ENCODE data around the gene CHN2.

GRCh38 chr7:29179115-29179514 lies 15.5 kb upstream of the CHN2 start:
- TF ChIP-seq STAT6 (CRISPR knock-in tag; conservative IDR thresholded peaks at IDR 0.05; ENCODE audit: low read depth) (no peak), E2F1 (CRISPR knock-in tag; IDR thresholded peaks at IDR 0.05) (no peak), CTCF (IDR thresholded peaks at IDR 0.05) (no peak), ZNF512 (CRISPR knock-in tag; IDR thresholded peaks at IDR 0.05; ENCODE audit: borderline replicate concordance) (no peak), RELA (CRISPR knock-in tag; IDR thresholded peaks at IDR 0.05; ENCODE audit: borderline replicate concordance) (no peak), NR2C2 (CRISPR knock-in tag; IDR thresholded peaks at IDR 0.05) (no peak), SMAD4 (CRISPR knock-in tag; IDR thresholded peaks at IDR 0.05) (no peak), ESRRA (CRISPR knock-in tag; IDR thresholded peaks at IDR 0.05; ENCODE audit: borderline replicate concordance) (no peak), NFE2L1 (CRISPR knock-in tag; IDR thresholded peaks at IDR 0.05) (no peak)

Measured in WTC11 (cell line).